ENCODE data around the gene RAB30. TPM values are rescaled to one million over a fixed set of nuclear protein-coding genes. Genes with fewer than 3 reads are reported as not detected.

RAB30 gene
- total RNA-seq, 2 donors from 2014 or later, result 8.4 to 15.8 TPM

GRCh38 chr11:83008581-83008923, 63.1 kb downstream of the RAB30 start:
- 94 to 100% methylated on average over 1 to 2 of the region's 2 CpGs for WGBS, 2 experiments (ENCODE audit: insufficient coverage in 1 of 2, insufficient read length in 1 of 2)
- Histone ChIP-seq H3K9me3 (ENCODE audit: control insufficient read depth, low read length) (no peaks in the 10 kb centered on the region), H3K4me3 (ENCODE audit: low read length) (no peak overlapping the region), H3K36me3 (ENCODE audit: control insufficient read depth, insufficient read depth, low read length) (no peaks in the 10 kb centered on the region), H3K9ac (ENCODE audit: extremely low read depth, low read length, poor library complexity, severe bottlenecking) (no peak overlapping the region), H3K27ac (ENCODE audit: low read depth, low read length) (no peak overlapping the region), H3K4me1 (ENCODE audit: control insufficient read depth, insufficient read depth, low read length) (peaks cover 5% of the 10 kb centered on the region), H3K27me3 (ENCODE audit: control insufficient read depth, insufficient read depth, low read length, poor library complexity, severe bottlenecking) (no peaks in the 10 kb centered on the region)
- Mint-ChIP-seq H3K27me3 (ENCODE audit: insufficient read depth) (no peaks in the 10 kb centered on the region), H3K36me3 (ENCODE audit: low read depth) (no peaks in the 10 kb centered on the region), H3K4me3 (no peak overlapping the region), H3K27ac (no peak overlapping the region), H3K9me3 (no peaks in the 10 kb centered on the region), H3K4me1 (peaks cover 22% of the 10 kb centered on the region)
- DNase-seq, result no peak
- TF ChIP-seq CTCF (conservative IDR thresholded peaks at IDR 0.05), result no peak

GRCh38 chr11:83007909-83008580, 63.7 kb downstream of the RAB30 start:
- WGBS, 2 experiments (ENCODE audit: insufficient coverage in 1 of 2, insufficient read length in 1 of 2), result 52 to 56% methylated on average over 4 to 6 of the region's 6 CpGs
- Histone ChIP-seq H3K27me3 (ENCODE audit: control insufficient read depth, insufficient read depth, low read length, poor library complexity, severe bottlenecking) (no peaks in the 10 kb centered on the region), H3K27ac (ENCODE audit: low read depth, low read length) (peak overlapping the region; percentile 42), H3K9me3 (ENCODE audit: control insufficient read depth, low read length) (no peaks in the 10 kb centered on the region), H3K4me1 (ENCODE audit: control insufficient read depth, insufficient read depth, low read length) (peaks cover 5% of the 10 kb centered on the region), H3K9ac (ENCODE audit: extremely low read depth, low read length, poor library complexity, severe bottlenecking) (no peak overlapping the region), H3K4me3 (ENCODE audit: low read length) (no peak overlapping the region), H3K36me3 (ENCODE audit: control insufficient read depth, insufficient read depth, low read length) (no peaks in the 10 kb centered on the region)
- Mint-ChIP-seq H3K27me3 (ENCODE audit: insufficient read depth) (no peaks in the 10 kb centered on the region), H3K4me1 (peaks cover 22% of the 10 kb centered on the region), H3K36me3 (ENCODE audit: low read depth) (no peaks in the 10 kb centered on the region), H3K27ac (peak overlapping the region; percentile 56), H3K4me3 (peak overlapping the region; percentile 17), H3K9me3 (no peaks in the 10 kb centered on the region)
- DNase-seq, result peak; percentile 68
- no peak for TF ChIP-seq CTCF (conservative IDR thresholded peaks at IDR 0.05)

- Mint-ChIP-seq H3K36me3 (ENCODE audit: low read depth) (no peaks in the 10 kb centered on the region), H3K4me3 (peak overlapping the region; percentile 17), H3K4me1 (peaks cover 19% of the 10 kb centered on the region), H3K9me3 (no peaks in the 10 kb centered on the region), H3K27ac (peak overlapping the region; percentile 56), H3K27me3 (ENCODE audit: insufficient read depth) (no peaks in the 10 kb centered on the region)
- no peak overlapping the region for H3K4me3 ChIP-seq (ENCODE audit: low read length)
- 82 to 85% methylated on average over 3 to 5 of the region's 5 CpGs for WGBS, 2 experiments (ENCODE audit: insufficient coverage in 1 of 2, insufficient read length in 1 of 2)
- no peak for DNase-seq
- no peak for TF ChIP-seq CTCF (conservative IDR thresholded peaks at IDR 0.05)
- no peak overlapping the region for H3K9ac ChIP-seq (ENCODE audit: extremely low read depth, low read length, poor library complexity, severe bottlenecking)
- H3K9me3 ChIP-seq (ENCODE audit: control insufficient read depth, low read length), result no peaks in the 10 kb centered on the region
- H3K27me3 ChIP-seq (ENCODE audit: control insufficient read depth, insufficient read depth, low read length, poor library complexity, severe bottlenecking), result no peaks in the 10 kb centered on the region
- H3K27ac ChIP-seq (ENCODE audit: low read depth, low read length), result peak overlapping the region; percentile 42
- H3K36me3 ChIP-seq (ENCODE audit: control insufficient read depth, insufficient read depth, low read length), result no peaks in the 10 kb centered on the region
- H3K4me1 ChIP-seq (ENCODE audit: control insufficient read depth, insufficient read depth, low read length), result peaks cover 5% of the 10 kb centered on the region
Measured at GRCh38 chr11:83007477-83007876, 64.2 kb downstream of the RAB30 start.
